ENCODE data around the gene B3GNT3.
A peak's percentile ranks its signal among the peaks of the same experiment; 100 is the strongest.

- peak in 1 of 6 experiments; percentile 25 for TF ChIP-seq CTCF (IDR thresholded peaks at IDR 0.05)
- TF ChIP-seq POLR2A (IDR thresholded peaks at IDR 0.05) = no peak
Measured at GRCh38 chr19:17775245-17775927, 19.6 kb upstream of the B3GNT3 start.

All from thyroid gland (tissue), 4 donors.